Glutamatergic neuron (in vitro differentiated cells): ENCODE measurements around the gene PTPN14. TPM values are rescaled to one million over a fixed set of nuclear protein-coding genes. Genes with fewer than 3 reads are reported as not detected.

Source experiments
- DNase-seq: peaks from one replicate; pipeline ENCODE4 v3.0.0; 2022
- H3K27ac Mint-ChIP-seq: one replicate; pipeline ENCODE4 v1.8.0; 2020; ENCODE audit warnings: mild to moderate bottlenecking, mixed read lengths, inconsistent platforms; ENCODE audit not compliant: unreplicated experiment
- H3K27me3 Mint-ChIP-seq: one replicate; pipeline ENCODE4 v1.8.0; 2020; ENCODE audit warnings: mild to moderate bottlenecking, moderate library complexity, mixed read lengths, inconsistent platforms; ENCODE audit not compliant: unreplicated experiment
- H3K36me3 Mint-ChIP-seq: one replicate; pipeline ENCODE4 v1.8.0; 2020; ENCODE audit warnings: mild to moderate bottlenecking, mixed read lengths, inconsistent platforms; ENCODE audit not compliant: unreplicated experiment
- H3K4me1 Mint-ChIP-seq: one replicate; pipeline ENCODE4 v1.8.0; 2020; ENCODE audit warnings: mild to moderate bottlenecking, low read depth, mixed read lengths, inconsistent platforms; ENCODE audit not compliant: unreplicated experiment
- H3K4me3 Mint-ChIP-seq: one replicate; pipeline ENCODE4 v1.8.0; 2020; ENCODE audit warnings: mild to moderate bottlenecking, mixed read lengths, inconsistent platforms; ENCODE audit not compliant: unreplicated experiment
- H3K9me3 Mint-ChIP-seq: one replicate; pipeline ENCODE4 v1.8.0; 2020; ENCODE audit warnings: mild to moderate bottlenecking, moderate library complexity, mixed read lengths, inconsistent platforms; ENCODE audit not compliant: unreplicated experiment
- CTCF ChIP-seq: fragments of 200-600 bp; sonication (generic); IDR thresholded peaks from one replicate; pipeline ENCODE4 v1.5.0; 2021; ENCODE audit not compliant: partially characterized antibody, unreplicated experiment
- total RNA-seq: library from RNA; stranded (reverse); fragmentation: NEBNext Ultra II Directional; extraction: Animal tissue kit (Norgen Biotek cat#: 25700); gene quantifications from one replicate; pipeline ENCODE4 v1.2.1, GENCODE V29; 2021; ENCODE audit not compliant: unreplicated experiment

PTPN14 gene
- total RNA-seq, 1 donor from 2014 or later, result 1.7 TPM

GRCh38 chr1:214416417-214416816, 135.0 kb downstream of the PTPN14 start:
- Mint-ChIP-seq H3K4me1 (peaks cover 5% of the 10 kb centered on the region), H3K4me3 (no peak overlapping the region), H3K27ac (no peak overlapping the region), H3K36me3 (no peaks in the 10 kb centered on the region), H3K27me3 (no peaks in the 10 kb centered on the region), H3K9me3 (no peaks in the 10 kb centered on the region)
- no peak for TF ChIP-seq CTCF
- DNase-seq, result no peak

GRCh38 chr1:214415131-214415530, 136.3 kb downstream of the PTPN14 start:
- peaks cover 5% of the 10 kb centered on the region for H3K4me1 Mint-ChIP-seq
- no peaks in the 10 kb centered on the region for H3K9me3 Mint-ChIP-seq
- H3K27ac Mint-ChIP-seq, result no peak overlapping the region
- no peak for DNase-seq
- H3K4me3 Mint-ChIP-seq, result no peak overlapping the region
- H3K36me3 Mint-ChIP-seq, result no peaks in the 10 kb centered on the region
- no peak for TF ChIP-seq CTCF
- no peaks in the 10 kb centered on the region for H3K27me3 Mint-ChIP-seq

- H3K4me1 Mint-ChIP-seq, result peaks cover 3% of the 10 kb centered on the region
- no peak overlapping the region for H3K4me3 Mint-ChIP-seq
- H3K36me3 Mint-ChIP-seq, result no peaks in the 10 kb centered on the region
- no peaks in the 10 kb centered on the region for H3K9me3 Mint-ChIP-seq
- no peak for DNase-seq
- no peak for TF ChIP-seq CTCF
- H3K27ac Mint-ChIP-seq, result no peak overlapping the region
- no peaks in the 10 kb centered on the region for H3K27me3 Mint-ChIP-seq
These were observed 136.7 kb downstream of the PTPN14 start for GRCh38 chr1:214414691-214415090.

- no peaks in the 10 kb centered on the region for H3K27me3 Mint-ChIP-seq
- H3K4me3 Mint-ChIP-seq, result no peak overlapping the region
- DNase-seq, result no peak
- H3K36me3 Mint-ChIP-seq, result no peaks in the 10 kb centered on the region
- H3K9me3 Mint-ChIP-seq, result no peaks in the 10 kb centered on the region
- H3K27ac Mint-ChIP-seq, result no peak overlapping the region
- no peak for TF ChIP-seq CTCF
- H3K4me1 Mint-ChIP-seq, result peaks cover 3% of the 10 kb centered on the region
These were observed 138.1 kb downstream of the PTPN14 start for GRCh38 chr1:214413315-214413714.

GRCh38 chr1:214404571-214405213, 146.7 kb downstream of the PTPN14 start:
- DNase-seq, result no peak
- H3K4me1 Mint-ChIP-seq, result peaks cover 8% of the 10 kb centered on the region

More at GRCh38 chr1:214404571-214405213, 146.7 kb downstream of the PTPN14 start:
- Mint-ChIP-seq H3K27ac (no peak overlapping the region), H3K36me3 (no peaks in the 10 kb centered on the region), H3K27me3 (no peaks in the 10 kb centered on the region), H3K9me3 (no peaks in the 10 kb centered on the region), H3K4me3 (no peak overlapping the region)
- TF ChIP-seq CTCF, result no peak
